ENCODE measurements around the gene NUP93. TPM values are rescaled to one million over a fixed set of nuclear protein-coding genes. Genes with fewer than 3 reads are reported as not detected.
"Not testable (repeated sequence)": the region's sequence is repeated elsewhere in the genome, so short reads cannot be mapped to it uniquely, and the experiment has no call there.

Gene NUP93
- polyA plus RNA-seq, 2 of the 4 experiments (the other 2 are of a cell fraction), result 87.3 to 91.4 TPM

- TF ChIP-seq MYC (IDR thresholded peaks at IDR 0.05; ENCODE audit: borderline replicate concordance, low read length), result no peak
Observed at GRCh38 chr16:56715126-56715525, 14.8 kb upstream of the NUP93 start (continued).

GRCh38 chr16:56716761-56717160, 13.2 kb upstream of the NUP93 start:
- POLR2A ChIA-PET, result no interaction called here
- WGBS (ENCODE audit: missing lambda C conversion rate), result 71% methylated on average over 3 of the region's 3 CpGs
- FAIRE-seq (peak; percentile 70), ATAC-seq (no peak), DNase-seq (ENCODE audit: low read depth in 1 of 2, low spot score in 1 of 2) (no peak)
- Histone ChIP-seq H3K4me2 (no peak overlapping the region), H3K9me3 (no peaks in the 10 kb centered on the region), H3K4me3 (no peak overlapping the region), H3K4me1 (no peaks in the 10 kb centered on the region), H3K27ac (no peak overlapping the region)
- CTCF ChIA-PET, result interaction anchor here (0.8 to 4.8 kb wide), 7 partner anchors 15 to 360 kb away, joined by 3 to 32 read pairs (median 4); no protein-coding TSS in a partner anchor
- TF ChIP-seq ATOH8 (CRISPR knock-in tag; IDR thresholded peaks at IDR 0.05; ENCODE audit: low read depth) (no peak), ZNF302 (CRISPR knock-in tag; IDR thresholded peaks at IDR 0.05) (no peak), PBX3 (IDR thresholded peaks at IDR 0.05) (no peak), FOSL2 (IDR thresholded peaks at IDR 0.05) (no peak), FOSL2 (CRISPR knock-in tag; IDR thresholded peaks at IDR 0.05) (no peak), CBX8 (IDR thresholded peaks at IDR 0.05) (no peak), RAD21 (conservative IDR thresholded peaks at IDR 0.05 in 1 of 2, IDR thresholded peaks at IDR 0.05 in 1 of 2) (no peak), GATA3 (IDR thresholded peaks at IDR 0.05; ENCODE audit: borderline replicate concordance) (no peak), ZC3H11A (IDR thresholded peaks at IDR 0.05) (no peak), RNF2 (IDR thresholded peaks at IDR 0.05; ENCODE audit: borderline replicate concordance, low read depth) (no peak), CHD2 (IDR thresholded peaks at IDR 0.05; ENCODE audit: low read length, partially characterized antibody) (no peak), POLR2A (IDR thresholded peaks at IDR 0.05; ENCODE audit: low read length) (no peak), CBX2 (IDR thresholded peaks at IDR 0.05; ENCODE audit: borderline replicate concordance, low read depth) (no peak)

GRCh38 chr16:56717532-56717931, 12.4 kb upstream of the NUP93 start:
- 67% methylated on average over 2 of the region's 2 CpGs for WGBS (ENCODE audit: missing lambda C conversion rate)
- POLR2A ChIA-PET; H3K4me1 ChIP-seq; DNase-seq (ENCODE audit: low read depth in 1 of 2, low spot score in 1 of 2); H3K9me3 ChIP-seq; H3K27ac ChIP-seq; ATAC-seq; H3K4me2 ChIP-seq; FAIRE-seq; H3K4me3 ChIP-seq: not testable (repeated sequence)
- CTCF ChIA-PET, result interaction anchor here (0.8 to 4.8 kb wide), 4 partner anchors 15 to 361 kb away, joined by 3 to 32 read pairs (median 5); no protein-coding TSS in a partner anchor

- no peak for ATAC-seq
- WGBS (ENCODE audit: missing lambda C conversion rate), result 39% methylated on average over 5 of the region's 5 CpGs
- POLR2A ChIA-PET, result no interaction called here
Observed at GRCh38 chr16:56722200-56722842, 7.6 kb upstream of the NUP93 start.

More at GRCh38 chr16:56722200-56722842, 7.6 kb upstream of the NUP93 start:
- FAIRE-seq (no peak), DNase-seq (ENCODE audit: low read depth in 1 of 2, low spot score in 1 of 2) (no peak)
- H3K4me1 ChIP-seq, result no peaks in the 10 kb centered on the region
- CTCF ChIA-PET, result interaction anchor here (1.3 kb wide), 1 partner anchor 20 kb away, joined by 3 read pairs; no protein-coding TSS in a partner anchor
- H3K9me3 ChIP-seq, result no peaks in the 10 kb centered on the region
- H3K4me2 ChIP-seq, result no peak overlapping the region
- no peak overlapping the region for H3K27ac ChIP-seq
- no peak for TF ChIP-seq PBX3 (IDR thresholded peaks at IDR 0.05)
- TF ChIP-seq MAZ (IDR thresholded peaks at IDR 0.05; ENCODE audit: borderline replicate concordance, low read depth, low read length), result no peak
- no peak for TF ChIP-seq RNF2 (IDR thresholded peaks at IDR 0.05; ENCODE audit: borderline replicate concordance, low read depth)
- TF ChIP-seq HOXA7 (CRISPR knock-in tag; IDR thresholded peaks at IDR 0.05), result no peak
- no peak for TF ChIP-seq MAX (IDR thresholded peaks at IDR 0.05)
- TF ChIP-seq ATOH8 (CRISPR knock-in tag; IDR thresholded peaks at IDR 0.05; ENCODE audit: low read depth), result no peak
- no peak for TF ChIP-seq MYC (IDR thresholded peaks at IDR 0.05; ENCODE audit: borderline replicate concordance, low read length)
- no peak for TF ChIP-seq KDM1A (IDR thresholded peaks at IDR 0.05; ENCODE audit: low read depth)
- TF ChIP-seq CBX8 (IDR thresholded peaks at IDR 0.05), result no peak
- no peak for TF ChIP-seq RARB (CRISPR knock-in tag; IDR thresholded peaks at IDR 0.05)
- TF ChIP-seq RAD21 (conservative IDR thresholded peaks at IDR 0.05 in 1 of 2, IDR thresholded peaks at IDR 0.05 in 1 of 2), result no peak
- no peak for TF ChIP-seq KDM5A (IDR thresholded peaks at IDR 0.05)
- TF ChIP-seq CTCF (IDR thresholded peaks at IDR 0.05), result no peak
- no peak for TF ChIP-seq JUNB (IDR thresholded peaks at IDR 0.05)
- no peak overlapping the region for H3K4me3 ChIP-seq
